Cardiac fibroblast (primary cell): ENCODE results near the gene THSD4.

ENCODE experiments used
- DNase-seq, 2 donors: peaks; one replicate each; pipeline versions ENCODE4 v3.0.0 to v3.0.0-alpha.2; 2010; ENCODE audit warnings: low read depth in 2 of 2
- H3K4me3 ChIP-seq, 2 donors: replicated peaks in 1 of 2; 1 replicate in 1 of 2; 2 replicates in 1 of 2; pipeline ENCODE4 v1.5.1; 2011; ENCODE audit warnings: low read depth in 2 of 2, low read length in 2 of 2, mild to moderate bottlenecking in 2 of 2, moderate library complexity in 1 of 2
- TF ChIP-seq, protein P1 (sequence below): IDR thresholded peaks from one replicate; pipeline ENCODE4 v1.5.1; 2011; ENCODE audit warnings: low read depth, mild to moderate bottlenecking, low read length, inconsistent platforms

Gene THSD4

DNA sequence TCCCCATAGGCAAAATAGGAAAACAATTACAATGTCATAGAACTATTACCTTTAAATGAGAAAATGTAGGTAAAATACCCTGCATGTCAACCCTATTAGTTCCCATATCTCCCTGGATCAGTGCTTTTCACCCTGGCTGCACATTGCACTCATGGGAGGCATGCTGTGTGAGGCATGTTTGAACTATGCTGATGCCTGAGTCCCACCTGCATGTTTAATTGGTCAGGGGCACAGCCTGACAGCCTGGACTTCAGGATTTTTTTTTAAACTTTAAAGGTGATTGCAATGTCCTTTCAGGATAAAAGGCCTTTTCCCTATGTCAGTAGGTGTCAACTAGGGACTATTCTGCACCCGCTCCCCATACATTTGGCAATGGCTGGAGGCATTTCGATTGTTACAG lies 559.1 kb downstream of the THSD4 start:
- H3K4me3 ChIP-seq: no peak overlapping the region
- TF ChIP-seq, protein P1, sequence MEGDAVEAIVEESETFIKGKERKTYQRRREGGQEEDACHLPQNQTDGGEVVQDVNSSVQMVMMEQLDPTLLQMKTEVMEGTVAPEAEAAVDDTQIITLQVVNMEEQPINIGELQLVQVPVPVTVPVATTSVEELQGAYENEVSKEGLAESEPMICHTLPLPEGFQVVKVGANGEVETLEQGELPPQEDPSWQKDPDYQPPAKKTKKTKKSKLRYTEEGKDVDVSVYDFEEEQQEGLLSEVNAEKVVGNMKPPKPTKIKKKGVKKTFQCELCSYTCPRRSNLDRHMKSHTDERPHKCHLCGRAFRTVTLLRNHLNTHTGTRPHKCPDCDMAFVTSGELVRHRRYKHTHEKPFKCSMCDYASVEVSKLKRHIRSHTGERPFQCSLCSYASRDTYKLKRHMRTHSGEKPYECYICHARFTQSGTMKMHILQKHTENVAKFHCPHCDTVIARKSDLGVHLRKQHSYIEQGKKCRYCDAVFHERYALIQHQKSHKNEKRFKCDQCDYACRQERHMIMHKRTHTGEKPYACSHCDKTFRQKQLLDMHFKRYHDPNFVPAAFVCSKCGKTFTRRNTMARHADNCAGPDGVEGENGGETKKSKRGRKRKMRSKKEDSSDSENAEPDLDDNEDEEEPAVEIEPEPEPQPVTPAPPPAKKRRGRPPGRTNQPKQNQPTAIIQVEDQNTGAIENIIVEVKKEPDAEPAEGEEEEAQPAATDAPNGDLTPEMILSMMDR: no peak
- DNase-seq: no peak

DNA sequence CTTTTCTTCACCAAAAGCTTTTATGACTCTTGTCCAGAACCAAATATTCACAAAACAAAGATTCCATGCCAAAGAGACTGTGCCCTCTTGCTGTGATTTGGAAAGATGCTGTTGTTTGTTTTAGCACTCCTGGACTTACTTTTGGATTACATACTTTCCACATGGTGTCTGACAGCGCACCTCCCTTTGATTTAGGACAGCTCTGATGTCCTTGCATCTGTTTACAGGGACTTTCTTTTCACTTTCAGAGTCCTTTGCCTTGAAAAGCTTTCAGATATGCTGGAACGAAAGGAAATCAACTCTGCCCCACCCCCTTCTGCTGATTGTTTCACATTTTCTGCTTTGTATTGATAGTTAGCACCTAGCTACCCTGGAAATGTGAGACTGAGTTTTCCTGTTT lies 562.1 kb downstream of the THSD4 start:
- DNase-seq: no peak
- H3K4me3 ChIP-seq: no peak overlapping the region
- TF ChIP-seq, protein P1: no peak

DNA sequence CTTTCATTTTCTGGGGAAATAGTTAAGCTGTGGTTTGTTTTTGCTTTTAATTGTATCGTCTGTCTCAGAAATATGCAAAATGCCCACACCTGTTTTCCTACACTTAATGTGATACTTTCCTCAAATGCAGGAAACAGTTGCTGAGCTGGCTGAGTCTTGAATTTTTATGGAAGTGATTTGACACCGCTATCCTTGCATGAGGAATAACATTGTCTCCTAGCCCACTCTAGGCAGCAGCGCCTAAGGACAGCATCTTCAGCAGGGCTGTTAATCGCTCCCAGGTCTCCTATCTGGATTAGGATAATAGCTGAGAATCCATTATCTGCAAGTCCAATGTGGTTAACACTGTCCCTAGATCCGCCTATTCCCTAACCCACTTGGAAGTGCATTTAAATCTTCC lies 562.5 kb downstream of the THSD4 start:
- no peak for DNase-seq
- TF ChIP-seq, protein P1: no peak
- no peak overlapping the region for H3K4me3 ChIP-seq

DNA sequence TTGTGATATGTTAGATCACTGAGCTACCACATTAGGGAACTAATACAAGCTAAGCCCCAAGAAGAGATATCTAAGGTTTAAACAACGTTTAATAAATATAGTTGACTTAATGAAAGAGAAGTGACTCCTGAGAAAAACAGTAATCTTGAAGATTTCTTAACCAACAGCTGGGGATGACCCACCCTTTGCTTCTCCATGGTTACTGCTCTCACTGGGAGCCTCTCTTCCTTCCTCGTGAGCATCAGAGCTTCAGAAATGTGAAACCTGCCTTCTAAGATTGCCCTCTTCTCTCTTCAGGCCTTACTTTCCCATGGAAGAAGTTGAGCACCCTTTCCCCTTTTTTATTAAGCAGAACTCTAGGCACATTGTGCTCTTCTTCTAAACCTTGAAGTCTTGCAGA lies 562.9 kb downstream of the THSD4 start:
- TF ChIP-seq, protein P1: no peak
- DNase-seq: peak in 1 of 2 donors; percentile 35
- H3K4me3 ChIP-seq: no peak overlapping the region

DNA sequence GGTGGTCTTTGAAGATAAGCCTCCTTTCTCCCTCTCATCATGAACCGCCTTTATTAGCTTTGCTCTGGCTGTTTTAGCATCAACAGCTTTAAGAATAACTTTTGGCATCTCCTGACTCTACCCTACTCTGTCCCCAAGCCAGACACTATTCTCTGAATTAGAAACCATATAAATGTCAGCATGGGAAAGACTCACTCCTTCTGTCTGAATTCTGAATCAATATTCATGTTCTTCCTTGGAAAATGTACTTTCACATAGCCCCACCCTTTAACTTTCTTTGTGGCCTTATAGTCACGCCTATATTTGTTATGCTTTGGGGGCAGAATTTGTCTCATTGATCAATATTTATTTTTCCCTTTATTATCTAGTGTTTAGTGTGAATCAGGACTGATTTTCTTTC lies 563.3 kb downstream of the THSD4 start:
- TF ChIP-seq, protein P1: no peak
- H3K4me3 ChIP-seq: no peak overlapping the region
- DNase-seq: no peak

DNA sequence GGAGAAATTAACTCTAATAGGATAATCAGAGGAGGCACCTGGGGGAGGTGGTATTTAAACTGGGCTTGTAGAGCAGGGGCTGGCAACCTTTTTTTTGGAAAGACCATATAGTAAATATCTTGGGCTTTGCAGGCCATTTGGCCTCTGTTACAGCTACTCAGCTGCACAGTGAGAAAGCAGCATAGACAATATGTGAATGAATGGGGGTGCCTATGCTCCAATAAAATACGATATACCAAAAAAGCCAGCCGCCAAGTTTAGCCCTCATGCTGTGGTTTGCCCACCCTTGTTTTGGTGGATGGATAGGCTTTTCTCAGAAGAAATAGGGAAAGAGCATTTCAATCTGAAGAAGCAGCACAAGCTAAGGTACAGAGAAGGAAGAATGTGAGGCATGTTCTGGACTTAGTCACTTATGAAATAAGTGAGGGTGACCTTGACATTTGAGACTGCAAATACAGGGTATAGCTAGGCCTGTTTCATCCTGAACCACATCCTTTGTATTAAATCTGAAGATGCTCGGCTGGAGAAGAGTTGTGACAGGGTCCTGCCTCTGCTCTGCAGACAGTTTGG lies 564.0 kb downstream of the THSD4 start:
- DNase-seq: no peak
- TF ChIP-seq, protein P1: no peak
- no peak overlapping the region for H3K4me3 ChIP-seq

DNA sequence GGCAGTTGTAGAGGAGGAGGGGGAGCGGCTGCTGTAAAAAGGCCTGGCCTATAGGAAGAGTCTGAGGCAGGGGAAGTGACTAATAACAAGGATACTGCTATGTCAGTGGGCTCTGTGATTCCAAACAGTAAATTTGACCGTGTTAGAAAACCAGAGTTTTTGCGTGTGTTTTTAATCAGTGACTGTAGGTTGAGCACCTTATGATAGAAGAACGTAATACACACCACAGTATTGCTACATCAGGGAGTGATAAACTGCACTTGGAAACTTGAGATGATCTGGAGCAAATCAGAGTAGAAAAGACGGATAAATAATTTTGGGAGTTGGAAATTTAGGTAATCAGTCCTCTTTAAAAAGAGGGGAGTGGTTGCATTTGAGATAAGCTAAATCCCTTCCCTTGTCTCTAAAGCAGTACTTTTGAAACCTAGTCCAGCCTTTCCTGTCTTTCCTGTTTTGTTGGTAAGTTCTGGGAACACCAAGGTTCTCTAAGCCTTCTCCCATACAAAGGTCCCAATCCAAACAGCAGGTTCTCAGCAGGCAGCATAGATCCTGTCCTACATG lies 564.6 kb downstream of the THSD4 start:
- TF ChIP-seq, protein P1: no peak
- no peak overlapping the region for H3K4me3 ChIP-seq
- DNase-seq: peak; percentile 29 to 47
